GM21737 (cell line): ENCODE results near the gene SLC8B1.
A peak's percentile ranks its signal among the peaks of the same experiment; 100 is the strongest.
"Not testable (repeated sequence)": the region's sequence is repeated elsewhere in the genome, so short reads cannot be mapped to it uniquely, and the experiment has no call there.

ENCODE experiments used
- ATAC-seq: cut with Tn5 transposase; IDR thresholded peaks from one replicate; pipeline ENCODE4 v1.9.1; 2021; ENCODE audit warnings: mild to moderate bottlenecking, moderate library complexity; ENCODE audit not compliant: unreplicated experiment

SLC8B1 gene

GRCh38 chr12:113358381-113359132, 23.6 kb upstream of the SLC8B1 start, which contains the start of gene PLBD2:
Gene PLBD2, plus strand, starts transcription at chr12:113358587. Its CDS starts 14 bp downstream, at chr12:113358601.
- peak; percentile 92 for ATAC-seq

DNA sequence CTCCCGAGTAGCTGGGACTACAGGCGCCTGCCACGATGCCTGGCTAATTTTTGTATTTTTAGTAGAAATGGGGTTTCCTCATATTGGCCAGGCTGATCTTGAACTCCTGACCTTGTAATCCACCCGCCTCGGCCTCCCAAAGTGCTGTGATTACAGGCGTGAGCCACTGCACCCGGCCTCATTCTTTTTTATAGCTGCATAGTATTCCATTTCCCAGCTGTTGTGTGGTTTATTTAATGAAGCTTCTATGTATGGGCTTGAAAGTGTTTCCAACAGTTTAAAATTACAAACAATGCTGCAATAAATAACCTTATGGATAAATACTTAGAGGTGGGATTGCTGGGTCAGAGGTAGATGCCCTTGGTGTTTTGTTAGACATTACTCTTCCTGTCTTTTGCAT, 19.3 kb upstream of the SLC8B1 start:
- not testable (repeated sequence) for ATAC-seq

- ATAC-seq = no peak
These were observed 16.2 kb upstream of the SLC8B1 start for GRCh38 chr12:113351089-113351488.

GRCh38 chr12:113348849-113349536, 14.1 kb upstream of the SLC8B1 start:
- no peak for ATAC-seq

- ATAC-seq = no peak
These were observed 13.0 kb upstream of the SLC8B1 start for GRCh38 chr12:113347892-113348291.

DNA sequence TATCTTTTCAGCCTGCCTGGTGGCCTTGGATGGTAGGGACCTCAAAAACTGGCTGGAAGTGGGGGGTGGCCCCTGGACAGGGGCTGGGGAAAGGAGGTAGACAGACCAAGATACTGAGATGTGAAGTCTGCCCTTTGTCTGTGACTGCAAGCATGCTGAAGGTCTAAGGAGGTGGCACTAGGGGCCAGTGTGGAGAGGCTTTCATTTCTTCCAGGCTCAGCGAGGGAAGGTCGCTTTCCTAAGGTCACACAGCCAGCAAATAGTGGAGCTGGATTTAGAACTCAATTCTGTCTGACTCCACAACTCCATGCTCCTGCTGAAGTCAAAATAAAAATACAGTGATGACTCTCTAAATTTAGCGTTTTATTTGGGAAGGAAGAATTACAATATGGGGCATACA, 12.2 kb upstream of the SLC8B1 start:
- ATAC-seq = no peak

- ATAC-seq = no peak
These were observed 11.4 kb upstream of the SLC8B1 start for GRCh38 chr12:113346353-113346752.

DNA sequence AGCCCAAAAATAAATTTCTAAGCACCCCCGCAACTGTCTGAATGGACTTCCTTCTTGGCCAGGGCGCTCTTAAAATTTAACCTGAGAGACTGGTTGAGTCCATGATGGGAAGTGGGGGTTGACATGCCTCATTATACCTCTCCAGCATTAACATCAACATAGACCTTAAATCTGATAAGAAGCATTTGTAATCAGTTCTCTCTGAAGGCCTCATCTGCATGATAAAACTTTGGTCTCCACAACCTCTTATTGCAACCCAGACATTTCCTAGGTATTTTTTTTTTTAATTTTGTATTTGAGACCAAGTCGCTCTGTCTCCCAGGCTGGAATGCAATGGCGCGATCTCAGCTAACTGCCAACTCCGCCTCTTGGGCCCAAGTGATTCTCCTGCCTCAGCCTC, 10.4 kb upstream of the SLC8B1 start:
- no peak for ATAC-seq

DNA sequence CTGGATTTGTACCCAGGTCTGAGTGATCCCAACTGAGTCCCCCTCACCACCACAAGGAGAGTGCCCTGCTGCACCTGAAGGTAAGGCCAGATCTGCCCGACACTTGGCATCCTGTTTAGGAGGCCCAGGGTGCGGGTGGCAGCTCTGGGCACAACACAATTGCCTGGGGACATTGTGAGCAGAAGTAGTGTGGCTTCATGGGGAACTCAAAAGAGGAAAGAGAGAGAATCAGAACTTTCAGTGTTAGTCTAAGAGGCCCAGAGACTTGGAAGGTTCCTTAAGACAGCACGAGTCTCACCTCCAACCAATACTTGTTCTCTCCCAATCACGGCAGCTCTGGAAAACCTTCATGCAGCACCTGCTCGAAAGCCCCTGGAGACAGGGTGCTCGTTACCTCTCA, 6.6 kb upstream of the SLC8B1 start:
- no peak for ATAC-seq

DNA sequence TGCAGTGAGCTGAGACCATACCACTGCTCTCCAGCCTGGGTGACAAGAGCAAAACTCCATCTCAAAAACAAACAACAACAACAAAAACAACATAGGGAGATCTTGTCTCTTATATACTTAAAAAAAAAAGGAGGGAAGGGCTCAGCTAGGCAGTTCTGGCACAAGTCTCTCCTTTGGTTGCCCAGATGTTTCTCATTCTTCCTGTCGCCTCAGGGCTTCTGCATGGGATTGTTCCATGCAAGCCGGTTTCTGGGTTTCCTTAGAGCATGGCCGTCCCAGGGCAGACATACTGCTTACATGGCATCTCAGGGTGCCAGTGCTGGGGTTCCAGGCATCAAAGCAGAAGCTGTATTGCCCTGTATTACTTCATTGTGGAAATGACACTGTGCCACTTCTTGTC, 5.2 kb upstream of the SLC8B1 start:
- no peak for ATAC-seq

DNA sequence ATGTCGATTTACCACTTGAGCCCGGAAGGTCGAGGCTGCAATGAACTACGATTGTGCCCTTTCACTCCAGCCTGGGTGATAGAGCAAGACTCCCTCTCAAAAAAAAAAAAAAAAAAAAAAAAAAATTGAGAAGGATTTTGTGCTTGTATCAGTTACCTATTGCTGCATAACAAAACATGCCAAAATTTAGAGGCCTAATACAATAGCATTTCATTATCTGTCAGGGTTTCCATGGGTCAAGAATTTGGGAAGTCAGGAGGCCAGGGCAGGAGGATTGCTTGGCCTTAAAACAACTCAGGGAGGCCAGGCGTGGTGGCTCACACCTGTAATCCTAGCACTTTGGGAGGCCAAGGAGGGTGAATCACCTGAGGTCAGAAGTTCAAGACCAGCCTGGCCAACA, 4.6 kb upstream of the SLC8B1 start:
- no peak for ATAC-seq

- ATAC-seq = peak; percentile 10
These were observed 778 bp downstream of the SLC8B1 start for GRCh38 chr12:113333877-113334785.

GRCh38 chr12:113333418-113333750, 1.5 kb downstream of the SLC8B1 start:
- no peak for ATAC-seq

- ATAC-seq = no peak
These were observed 2.1 kb downstream of the SLC8B1 start for GRCh38 chr12:113332688-113333417.

- no peak for ATAC-seq
These were observed 4.4 kb downstream of the SLC8B1 start for GRCh38 chr12:113330505-113330904.

DNA sequence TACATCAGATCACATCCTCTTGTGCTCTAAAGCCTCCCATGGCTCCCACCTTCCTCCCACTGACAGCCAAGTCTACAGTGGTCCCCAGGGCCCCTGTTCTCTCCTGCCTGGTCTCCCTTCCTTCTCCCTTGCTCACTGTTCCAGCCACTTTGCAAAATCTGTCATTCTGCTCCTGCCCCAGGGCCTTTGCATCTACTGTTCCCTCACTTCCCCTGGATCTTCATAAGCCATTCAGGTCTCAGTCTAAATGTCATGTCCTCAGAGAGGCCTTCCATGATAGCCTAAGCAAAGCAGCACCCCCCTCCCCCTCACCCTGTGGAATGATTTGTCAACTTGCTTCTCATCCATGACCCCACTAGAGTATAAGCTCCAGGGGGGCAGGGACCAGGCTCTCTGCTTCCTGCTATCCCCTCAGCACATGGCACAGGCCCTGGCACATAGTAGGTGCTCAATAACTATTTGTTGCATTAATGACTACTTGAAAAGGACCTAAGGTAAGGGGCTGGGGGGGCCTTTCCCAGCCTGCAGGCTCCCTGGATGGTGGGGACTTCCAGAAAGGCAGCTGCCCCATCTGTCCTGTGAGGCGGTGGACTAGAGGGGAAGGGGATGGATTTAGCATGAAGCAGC, 5.0 kb downstream of the SLC8B1 start:
- no peak for ATAC-seq

GRCh38 chr12:113329022-113329790, 5.7 kb downstream of the SLC8B1 start:
- no peak for ATAC-seq

DNA sequence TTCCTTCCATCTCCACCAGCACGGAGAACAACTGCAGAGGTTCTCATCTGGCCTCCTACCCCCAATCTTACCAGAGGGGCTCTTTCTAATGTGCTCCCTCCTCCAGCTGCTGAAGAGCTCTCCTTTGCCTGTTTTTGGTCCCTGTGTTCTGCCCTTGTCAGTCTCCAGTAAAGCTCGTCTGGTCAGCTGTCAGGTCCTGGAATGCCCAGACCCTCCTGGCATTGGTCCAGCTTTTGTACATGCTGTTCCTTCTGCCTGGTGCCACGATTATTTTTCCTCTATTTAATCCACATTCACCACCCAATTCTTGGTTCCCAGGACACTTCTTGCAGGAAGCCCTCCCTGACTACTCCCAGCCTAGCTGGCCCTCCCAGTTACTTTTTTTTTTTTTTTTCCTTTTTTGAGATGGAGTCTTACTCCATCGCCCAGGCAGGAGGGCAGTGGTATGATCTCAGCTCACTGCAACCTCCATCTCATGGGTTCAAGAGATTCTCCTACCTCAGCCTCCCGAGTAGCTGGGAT, 6.5 kb downstream of the SLC8B1 start:
- ATAC-seq = no peak

DNA sequence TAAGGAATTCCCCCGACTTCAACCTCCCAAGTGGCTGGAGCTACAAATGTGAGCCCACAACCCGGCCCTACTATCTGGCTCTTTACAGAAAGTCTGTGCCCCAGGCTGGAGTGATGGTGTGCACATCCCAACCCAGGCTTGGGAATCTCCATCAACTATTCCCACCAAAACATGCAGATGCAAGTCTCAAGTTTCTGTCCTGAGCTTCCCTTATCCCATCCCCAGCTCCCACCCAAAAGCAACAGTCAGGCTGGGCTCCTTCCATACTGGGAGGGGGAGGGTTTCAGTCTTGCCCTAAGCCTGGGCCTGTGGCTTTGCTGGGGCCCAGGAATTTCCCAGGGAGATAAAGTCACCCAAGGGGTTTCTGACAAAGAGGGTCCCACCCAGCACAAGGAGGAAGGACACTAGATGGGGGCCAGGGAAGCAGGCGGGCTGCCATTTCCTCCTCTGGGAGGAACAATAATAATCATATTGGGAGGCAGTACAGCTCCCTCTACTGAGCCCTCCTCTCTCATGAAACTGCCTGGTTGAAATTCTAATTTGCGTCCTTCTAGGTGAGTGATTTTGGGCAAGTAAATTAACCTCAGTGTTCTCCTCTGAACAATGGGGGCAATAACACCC, 8.0 kb downstream of the SLC8B1 start:
- ATAC-seq = no peak
